Endothelial cell of umbilical vein (primary cell): ENCODE measurements around the gene OR8B4.

ENCODE experiments used
- EZH2 ChIP-seq: IDR thresholded peaks from 2 replicates; pipeline ENCODE4 v1.6.1; 2012; ENCODE audit warnings: borderline replicate concordance, low read depth, mild to moderate bottlenecking, moderate library complexity, low read length, inconsistent platforms; ENCODE audit not compliant: severe bottlenecking
- JUN ChIP-seq: IDR thresholded peaks from 2 replicates; pipeline ENCODE4 v1.6.1; 2011; ENCODE audit warnings: borderline replicate concordance, low read depth; ENCODE audit not compliant: insufficient read length, insufficient read depth
- MYC ChIP-seq: IDR thresholded peaks from one replicate; pipeline ENCODE4 v1.6.1; 2011; ENCODE audit warnings: mild to moderate bottlenecking, low read depth, low read length
- POLR2A ChIP-seq: IDR thresholded peaks from 2 replicates; pipeline ENCODE4 v1.6.1; 2012; ENCODE audit warnings: low read depth, mild to moderate bottlenecking, control low read depth, low read length
- POLR2AphosphoS5 ChIP-seq: IDR thresholded peaks from 2 replicates; pipeline ENCODE4 v1.6.1; 2012; ENCODE audit warnings: low read depth, mild to moderate bottlenecking, control low read depth, low read length, moderate library complexity; ENCODE audit not compliant: insufficient read depth
- TF ChIP-seq, protein P1 (sequence below), 2 donors: IDR thresholded peaks; 1 replicate in 1 of 2; 2 replicates in 1 of 2; pipeline ENCODE4 v1.5.1; 2011; ENCODE audit warnings: low read length in 2 of 2, mild to moderate bottlenecking in 2 of 2, moderate library complexity in 2 of 2, control low read depth in 1 of 2, inconsistent platforms in 1 of 2, low read depth in 1 of 2; ENCODE audit not compliant: insufficient read depth in 1 of 2; ENCODE audit errors: extremely low read depth in 1 of 2
- TF ChIP-seq, protein P2 (sequence below): IDR thresholded peaks from 2 replicates; pipeline ENCODE4 v1.6.1; 2011; ENCODE audit not compliant: insufficient read depth, insufficient read length

DNA sequence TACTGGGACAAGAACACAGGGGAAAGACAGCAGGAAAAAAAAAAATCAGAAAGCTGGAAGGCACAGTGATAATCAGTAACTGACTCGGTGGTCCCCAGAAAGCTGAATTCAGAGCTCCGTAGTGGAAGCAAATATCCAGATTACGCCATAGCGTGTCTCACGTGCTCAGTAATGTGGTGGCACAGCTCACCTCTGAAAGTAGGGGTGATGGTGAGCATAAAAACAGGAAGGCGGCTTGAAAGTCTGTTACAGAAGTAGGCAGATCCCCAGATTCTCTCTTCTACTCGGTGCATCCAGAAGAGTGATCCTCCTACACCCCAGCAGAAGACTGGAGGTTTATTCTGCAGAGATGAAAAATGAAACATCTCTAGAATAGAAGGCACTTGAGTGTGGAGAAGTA is 14.8 kb downstream of the OR8B4 start:
- no peak for TF ChIP-seq EZH2
- TF ChIP-seq JUN: no peak
- TF ChIP-seq POLR2A: no peak
- TF ChIP-seq, protein P1, sequence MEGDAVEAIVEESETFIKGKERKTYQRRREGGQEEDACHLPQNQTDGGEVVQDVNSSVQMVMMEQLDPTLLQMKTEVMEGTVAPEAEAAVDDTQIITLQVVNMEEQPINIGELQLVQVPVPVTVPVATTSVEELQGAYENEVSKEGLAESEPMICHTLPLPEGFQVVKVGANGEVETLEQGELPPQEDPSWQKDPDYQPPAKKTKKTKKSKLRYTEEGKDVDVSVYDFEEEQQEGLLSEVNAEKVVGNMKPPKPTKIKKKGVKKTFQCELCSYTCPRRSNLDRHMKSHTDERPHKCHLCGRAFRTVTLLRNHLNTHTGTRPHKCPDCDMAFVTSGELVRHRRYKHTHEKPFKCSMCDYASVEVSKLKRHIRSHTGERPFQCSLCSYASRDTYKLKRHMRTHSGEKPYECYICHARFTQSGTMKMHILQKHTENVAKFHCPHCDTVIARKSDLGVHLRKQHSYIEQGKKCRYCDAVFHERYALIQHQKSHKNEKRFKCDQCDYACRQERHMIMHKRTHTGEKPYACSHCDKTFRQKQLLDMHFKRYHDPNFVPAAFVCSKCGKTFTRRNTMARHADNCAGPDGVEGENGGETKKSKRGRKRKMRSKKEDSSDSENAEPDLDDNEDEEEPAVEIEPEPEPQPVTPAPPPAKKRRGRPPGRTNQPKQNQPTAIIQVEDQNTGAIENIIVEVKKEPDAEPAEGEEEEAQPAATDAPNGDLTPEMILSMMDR (IDR thresholded peaks at IDR 0.05; ENCODE audit: extremely low read depth in 1 of 2, insufficient read depth in 1 of 2, low read depth in 1 of 2, low read length in 2 of 2): no peak
- TF ChIP-seq POLR2AphosphoS5: no peak
- TF ChIP-seq, protein P2, sequence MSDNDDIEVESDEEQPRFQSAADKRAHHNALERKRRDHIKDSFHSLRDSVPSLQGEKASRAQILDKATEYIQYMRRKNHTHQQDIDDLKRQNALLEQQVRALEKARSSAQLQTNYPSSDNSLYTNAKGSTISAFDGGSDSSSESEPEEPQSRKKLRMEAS: no peak
- no peak for TF ChIP-seq MYC
